T-helper 1 cell (primary cell): ENCODE results near the gene C2CD3.
A peak's percentile ranks its signal among the peaks of the same experiment; 100 is the strongest.

Source experiments
- DNase-seq, 5 donors: peaks; one replicate each; pipeline ENCODE4 v3.0.0-alpha.2; 2012 to 2020

C2CD3 gene

GRCh38 chr11:74018331-74019005 is 152.3 kb downstream of the C2CD3 start:
- no peak for DNase-seq

GRCh38 chr11:74017631-74018030 is 153.2 kb downstream of the C2CD3 start:
- DNase-seq: no peak

- no peak for DNase-seq
Observed at GRCh38 chr11:74015919-74016684, 154.7 kb downstream of the C2CD3 start.

- DNase-seq: no peak
Observed at GRCh38 chr11:74014880-74015279, 155.9 kb downstream of the C2CD3 start.

- no peak for DNase-seq
Observed at GRCh38 chr11:74013141-74013540, 157.7 kb downstream of the C2CD3 start.

GRCh38 chr11:74012074-74012809 is 158.6 kb downstream of the C2CD3 start:
- DNase-seq: no peak

GRCh38 chr11:74011360-74012073 is 159.3 kb downstream of the C2CD3 start:
- DNase-seq: peak in 1 of 5 donors; percentile 79

GRCh38 chr11:74010306-74011300 is 160.2 kb downstream of the C2CD3 start:
- no peak for DNase-seq

- no peak for DNase-seq
Observed at GRCh38 chr11:74009675-74010305, 161.0 kb downstream of the C2CD3 start.

GRCh38 chr11:74009230-74009547 is 161.6 kb downstream of the C2CD3 start:
- DNase-seq: no peak

GRCh38 chr11:74008373-74009229 is 162.2 kb downstream of the C2CD3 start, which contains the start of gene UCP3:
Gene UCP3, minus strand, starts transcription at chr11:74009085. Its CDS starts 2,043 bp downstream, at chr11:74007042.
- DNase-seq: no peak

GRCh38 chr11:74007691-74008372 is 163.0 kb downstream of the C2CD3 start:
- DNase-seq: no peak

GRCh38 chr11:74006743-74007304 is 164.0 kb downstream of the C2CD3 start:
- DNase-seq: no peak

GRCh38 chr11:74005721-74006517 is 164.9 kb downstream of the C2CD3 start:
- no peak for DNase-seq

GRCh38 chr11:74004759-74005615 is 165.8 kb downstream of the C2CD3 start:
- peak; percentile 66 to 92 (median 82) for DNase-seq

- no peak for DNase-seq
Observed at GRCh38 chr11:74004046-74004695, 166.6 kb downstream of the C2CD3 start.

GRCh38 chr11:74002832-74003231 is 168.0 kb downstream of the C2CD3 start:
- no peak for DNase-seq
